Activated naive CD8-positive, alpha-beta T cell (primary cell): Measurements from ENCODE around the gene TRIM46.

Experiments used
- H3K27ac Mint-ChIP-seq: one replicate; pipeline ENCODE4 v1.8.0; 2021; ENCODE audit warnings: mixed read lengths
- H3K27me3 Mint-ChIP-seq: one replicate; pipeline ENCODE4 v1.8.0; 2021; ENCODE audit warnings: mixed read lengths
- H3K36me3 Mint-ChIP-seq: one replicate; pipeline ENCODE4 v1.8.0; 2021; ENCODE audit warnings: mixed read lengths
- H3K4me1 Mint-ChIP-seq: one replicate; pipeline ENCODE4 v1.8.0; 2021; ENCODE audit warnings: low read depth, mixed read lengths
- H3K4me3 Mint-ChIP-seq: one replicate; pipeline ENCODE4 v1.8.0; 2021; ENCODE audit warnings: mild to moderate bottlenecking, mixed read lengths
- H3K9me3 Mint-ChIP-seq: one replicate; pipeline ENCODE4 v1.8.0; 2021; ENCODE audit warnings: low read depth, mixed read lengths

Gene TRIM46, protein sequence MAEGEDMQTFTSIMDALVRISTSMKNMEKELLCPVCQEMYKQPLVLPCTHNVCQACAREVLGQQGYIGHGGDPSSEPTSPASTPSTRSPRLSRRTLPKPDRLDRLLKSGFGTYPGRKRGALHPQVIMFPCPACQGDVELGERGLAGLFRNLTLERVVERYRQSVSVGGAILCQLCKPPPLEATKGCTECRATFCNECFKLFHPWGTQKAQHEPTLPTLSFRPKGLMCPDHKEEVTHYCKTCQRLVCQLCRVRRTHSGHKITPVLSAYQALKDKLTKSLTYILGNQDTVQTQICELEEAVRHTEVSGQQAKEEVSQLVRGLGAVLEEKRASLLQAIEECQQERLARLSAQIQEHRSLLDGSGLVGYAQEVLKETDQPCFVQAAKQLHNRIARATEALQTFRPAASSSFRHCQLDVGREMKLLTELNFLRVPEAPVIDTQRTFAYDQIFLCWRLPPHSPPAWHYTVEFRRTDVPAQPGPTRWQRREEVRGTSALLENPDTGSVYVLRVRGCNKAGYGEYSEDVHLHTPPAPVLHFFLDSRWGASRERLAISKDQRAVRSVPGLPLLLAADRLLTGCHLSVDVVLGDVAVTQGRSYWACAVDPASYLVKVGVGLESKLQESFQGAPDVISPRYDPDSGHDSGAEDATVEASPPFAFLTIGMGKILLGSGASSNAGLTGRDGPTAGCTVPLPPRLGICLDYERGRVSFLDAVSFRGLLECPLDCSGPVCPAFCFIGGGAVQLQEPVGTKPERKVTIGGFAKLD

DNA sequence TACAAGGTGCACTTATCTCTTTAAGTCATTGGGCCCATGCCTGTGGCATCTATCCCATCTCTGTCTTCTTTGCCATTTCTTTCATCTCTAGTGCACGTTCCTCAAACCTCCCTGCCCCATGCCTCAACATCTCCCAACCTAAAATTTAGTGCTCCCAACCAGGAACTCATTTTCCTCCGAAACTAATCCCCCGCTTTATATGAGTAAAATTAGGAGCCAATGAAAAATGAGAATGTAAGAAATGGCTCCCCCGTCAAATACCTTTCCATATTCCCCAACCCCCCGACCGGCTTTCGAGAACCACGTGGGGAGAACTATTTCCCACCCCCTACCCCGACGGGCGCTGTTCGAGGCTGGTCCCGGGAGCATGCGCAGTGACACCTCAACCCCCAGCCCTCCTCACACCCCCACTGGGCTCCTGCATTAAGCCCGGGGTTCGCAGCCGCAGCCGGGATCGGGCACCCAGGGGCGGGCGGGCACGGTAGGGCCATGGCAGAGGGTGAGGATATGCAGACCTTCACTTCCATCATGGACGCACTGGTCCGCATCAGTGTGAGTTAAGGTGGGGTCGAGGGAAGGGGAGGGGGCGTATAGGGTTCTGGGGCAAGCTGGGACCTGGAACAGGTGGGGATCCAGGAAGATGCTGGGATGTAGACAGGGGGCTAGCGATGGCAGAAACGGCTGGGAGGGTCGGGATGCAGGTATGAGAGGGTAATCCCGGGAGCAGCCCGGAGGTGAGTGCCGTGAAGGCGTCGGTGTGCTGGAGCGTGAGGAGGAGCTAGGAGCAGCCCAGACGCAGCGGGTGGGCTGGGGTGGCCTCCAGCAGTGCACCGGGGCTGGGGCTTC is at the start of gene TRIM46:
TRIM46 (plus strand) TSS at position 372 of the 846 bp plus-strand sequence; CDS start at position 490, 118 bp downstream.
- Mint-ChIP-seq H3K36me3 (peaks cover 8% of the 10 kb centered on the region), H3K4me1 (peaks cover 47% of the 10 kb centered on the region)

DNA sequence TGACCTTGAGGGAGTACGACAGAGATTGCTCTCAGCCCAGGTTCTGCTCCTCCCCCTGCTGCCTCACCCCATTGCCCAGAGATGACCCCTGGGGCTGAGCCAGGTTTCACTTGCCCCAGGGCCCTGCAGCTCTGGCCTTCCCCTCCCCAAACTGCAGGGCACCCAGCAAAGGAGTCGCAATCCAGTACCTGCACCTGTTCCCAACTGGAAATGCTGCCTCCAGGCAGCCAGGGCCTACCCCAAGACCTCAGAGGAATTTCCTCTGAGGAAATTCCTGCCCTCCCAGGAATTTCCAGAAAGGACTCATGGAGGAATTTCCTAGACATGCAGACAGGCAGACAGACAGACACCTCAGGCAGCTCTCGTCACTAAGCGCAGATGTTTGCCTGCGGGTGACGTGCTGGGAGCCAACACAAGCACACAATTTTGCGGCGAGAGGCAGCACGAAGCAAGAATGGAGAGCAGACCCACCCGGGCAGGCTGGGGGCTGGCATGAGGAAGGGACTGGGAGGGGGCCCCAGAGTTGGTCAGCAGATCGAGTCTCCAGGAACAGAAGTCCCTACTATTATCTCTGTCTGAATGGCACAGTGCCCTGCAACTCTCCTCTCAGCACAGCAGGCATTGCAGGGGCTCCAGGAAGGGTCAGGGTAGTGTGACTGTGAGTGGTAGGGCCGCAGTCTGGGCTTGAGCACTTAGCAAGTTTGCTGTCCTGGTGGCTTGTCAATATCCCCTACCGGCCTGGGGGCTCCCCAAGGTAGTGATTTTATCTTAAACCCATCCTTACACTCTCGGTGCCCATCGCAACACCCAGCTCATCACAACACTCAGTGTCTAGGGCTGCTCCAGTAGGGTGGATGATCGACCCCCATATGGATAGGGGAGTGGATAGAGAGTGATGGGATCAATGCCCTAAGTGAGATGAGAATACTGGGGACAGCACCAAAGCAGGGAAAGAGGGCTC is 48.9 kb upstream of the TRIM46 start:
- no peaks in the 10 kb centered on the region for H3K36me3 Mint-ChIP-seq
- H3K27me3 Mint-ChIP-seq, result no peaks in the 10 kb centered on the region
- no peak overlapping the region for H3K4me3 Mint-ChIP-seq
- peaks cover 27% of the 10 kb centered on the region for H3K4me1 Mint-ChIP-seq
- H3K9me3 Mint-ChIP-seq, result no peaks in the 10 kb centered on the region
- H3K27ac Mint-ChIP-seq, result no peak overlapping the region

More for the DNA sequence above, at the start of gene TRIM46:
- Mint-ChIP-seq H3K9me3 (no peaks in the 10 kb centered on the region), H3K27me3 (no peaks in the 10 kb centered on the region), H3K27ac (peak within 1 kb of the TSS; percentile 99), H3K4me3 (peak within 1 kb of the TSS; percentile 98)

- Mint-ChIP-seq H3K9me3 (no peaks in the 10 kb centered on the region), H3K27me3 (no peaks in the 10 kb centered on the region), H3K4me1 (peaks cover 31% of the 10 kb centered on the region), H3K4me3 (peak overlapping the region; percentile 51), H3K27ac (no peak overlapping the region), H3K36me3 (no peaks in the 10 kb centered on the region)
Measured at GRCh38 chr1:155125511-155125945, 48.1 kb upstream of the TRIM46 start.

GRCh38 chr1:155125946-155126555 is 47.6 kb upstream of the TRIM46 start:
- Mint-ChIP-seq H3K4me1 (peaks cover 33% of the 10 kb centered on the region), H3K27ac (no peak overlapping the region), H3K9me3 (no peaks in the 10 kb centered on the region), H3K27me3 (no peaks in the 10 kb centered on the region), H3K36me3 (no peaks in the 10 kb centered on the region), H3K4me3 (peak overlapping the region; percentile 51)

- Mint-ChIP-seq H3K27ac (peak overlapping the region; percentile 0), H3K27me3 (no peaks in the 10 kb centered on the region), H3K9me3 (no peaks in the 10 kb centered on the region), H3K4me1 (peaks cover 33% of the 10 kb centered on the region), H3K4me3 (peak overlapping the region; percentile 90), H3K36me3 (no peaks in the 10 kb centered on the region)
Measured at GRCh38 chr1:155126556-155127104, 47.0 kb upstream of the TRIM46 start.

- Mint-ChIP-seq H3K36me3 (no peaks in the 10 kb centered on the region), H3K4me3 (peak within 1 kb of the TSS; percentile 90), H3K27ac (peak within 1 kb of the TSS; percentile 58), H3K9me3 (no peaks in the 10 kb centered on the region), H3K4me1 (peaks cover 33% of the 10 kb centered on the region), H3K27me3 (no peaks in the 10 kb centered on the region)
Measured at GRCh38 chr1:155127105-155127966, 46.3 kb upstream of the TRIM46 start, which contains the start of gene EFNA1. Gene EFNA1, plus strand, starts transcription at chr1:155127876. Its CDS starts 102 bp downstream, at chr1:155127978.

- no peaks in the 10 kb centered on the region for H3K36me3 Mint-ChIP-seq
- H3K4me3 Mint-ChIP-seq, result peak overlapping the region; percentile 81
- H3K27me3 Mint-ChIP-seq, result no peaks in the 10 kb centered on the region
- peaks cover 33% of the 10 kb centered on the region for H3K4me1 Mint-ChIP-seq
- no peaks in the 10 kb centered on the region for H3K9me3 Mint-ChIP-seq
- peak overlapping the region; percentile 58 for H3K27ac Mint-ChIP-seq
Measured at GRCh38 chr1:155127967-155128754, 45.5 kb upstream of the TRIM46 start.

- peak overlapping the region; percentile 81 for H3K4me3 Mint-ChIP-seq
- no peaks in the 10 kb centered on the region for H3K36me3 Mint-ChIP-seq
- H3K27ac Mint-ChIP-seq, result peak overlapping the region; percentile 58
- peaks cover 33% of the 10 kb centered on the region for H3K4me1 Mint-ChIP-seq
- no peaks in the 10 kb centered on the region for H3K9me3 Mint-ChIP-seq
- no peaks in the 10 kb centered on the region for H3K27me3 Mint-ChIP-seq
Measured at GRCh38 chr1:155128755-155129473, 44.7 kb upstream of the TRIM46 start.

DNA sequence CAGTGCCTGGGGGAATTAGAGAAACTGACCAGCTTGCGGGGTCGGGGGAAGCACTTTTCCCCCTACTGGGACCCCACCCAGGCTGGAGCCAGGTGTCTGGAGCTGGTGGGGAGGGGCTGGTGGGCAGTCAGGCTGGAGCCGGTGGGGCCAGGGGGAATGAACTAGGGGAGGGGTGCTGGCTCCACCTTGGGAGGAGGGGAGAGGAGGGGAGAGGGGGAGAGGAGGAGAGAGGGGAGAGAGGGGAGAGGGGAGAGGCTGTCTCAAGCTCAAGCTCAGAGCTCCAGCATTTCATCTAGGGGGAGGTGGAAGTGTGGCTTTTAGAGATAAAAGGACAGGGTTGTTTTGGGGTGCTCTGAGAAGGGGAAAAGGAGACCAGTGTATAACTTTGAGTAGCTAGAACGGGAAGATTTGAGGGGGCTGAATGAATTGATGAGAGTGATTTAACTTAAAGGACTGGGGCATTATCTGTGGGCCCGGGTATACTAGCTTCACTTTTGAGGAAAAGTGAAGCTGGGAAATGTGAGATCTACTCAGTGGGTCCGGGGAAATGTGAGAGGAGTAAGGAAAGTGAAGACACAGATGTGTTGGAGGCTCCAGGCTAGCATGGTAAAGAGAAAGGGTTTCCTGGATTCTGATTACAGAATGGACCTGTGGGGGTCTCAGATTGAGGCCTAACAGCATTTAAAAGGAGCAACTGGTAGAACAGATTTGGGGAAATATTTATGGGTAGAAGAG is 43.2 kb upstream of the TRIM46 start:
- Mint-ChIP-seq H3K9me3 (no peaks in the 10 kb centered on the region), H3K4me1 (peaks cover 46% of the 10 kb centered on the region), H3K4me3 (peak overlapping the region; percentile 60), H3K27ac (peak overlapping the region; percentile 62), H3K36me3 (no peaks in the 10 kb centered on the region), H3K27me3 (no peaks in the 10 kb centered on the region)

DNA sequence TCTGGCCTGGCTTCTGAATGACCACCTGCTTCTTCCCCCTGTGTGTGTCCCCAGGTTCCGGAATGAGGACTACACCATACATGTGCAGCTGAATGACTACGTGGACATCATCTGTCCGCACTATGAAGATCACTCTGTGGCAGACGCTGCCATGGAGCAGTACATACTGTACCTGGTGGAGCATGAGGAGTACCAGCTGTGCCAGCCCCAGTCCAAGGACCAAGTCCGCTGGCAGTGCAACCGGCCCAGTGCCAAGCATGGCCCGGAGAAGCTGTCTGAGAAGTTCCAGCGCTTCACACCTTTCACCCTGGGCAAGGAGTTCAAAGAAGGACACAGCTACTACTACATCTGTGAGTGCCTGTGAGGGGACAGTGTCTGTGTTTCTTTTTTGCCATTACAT is 42.4 kb upstream of the TRIM46 start:
- H3K27me3 Mint-ChIP-seq, result no peaks in the 10 kb centered on the region
- H3K4me3 Mint-ChIP-seq, result no peak overlapping the region
- peaks cover 45% of the 10 kb centered on the region for H3K4me1 Mint-ChIP-seq
- H3K36me3 Mint-ChIP-seq, result no peaks in the 10 kb centered on the region
- H3K27ac Mint-ChIP-seq, result no peak overlapping the region
- no peaks in the 10 kb centered on the region for H3K9me3 Mint-ChIP-seq

- no peak overlapping the region for H3K4me3 Mint-ChIP-seq
- no peak overlapping the region for H3K27ac Mint-ChIP-seq
Measured at GRCh38 chr1:155131856-155132255, 41.8 kb upstream of the TRIM46 start.

More at GRCh38 chr1:155131856-155132255, 41.8 kb upstream of the TRIM46 start:
- peaks cover 45% of the 10 kb centered on the region for H3K4me1 Mint-ChIP-seq
- no peaks in the 10 kb centered on the region for H3K27me3 Mint-ChIP-seq
- H3K9me3 Mint-ChIP-seq, result no peaks in the 10 kb centered on the region
- H3K36me3 Mint-ChIP-seq, result no peaks in the 10 kb centered on the region
